GM03348 (cell line): ENCODE data around the gene HOXC11.

Experiments
- DNase-seq: peaks from one replicate; pipeline ENCODE4 v3.0.0; 2012; ENCODE audit warnings: low spot score

The HOXC11 gene

DNA sequence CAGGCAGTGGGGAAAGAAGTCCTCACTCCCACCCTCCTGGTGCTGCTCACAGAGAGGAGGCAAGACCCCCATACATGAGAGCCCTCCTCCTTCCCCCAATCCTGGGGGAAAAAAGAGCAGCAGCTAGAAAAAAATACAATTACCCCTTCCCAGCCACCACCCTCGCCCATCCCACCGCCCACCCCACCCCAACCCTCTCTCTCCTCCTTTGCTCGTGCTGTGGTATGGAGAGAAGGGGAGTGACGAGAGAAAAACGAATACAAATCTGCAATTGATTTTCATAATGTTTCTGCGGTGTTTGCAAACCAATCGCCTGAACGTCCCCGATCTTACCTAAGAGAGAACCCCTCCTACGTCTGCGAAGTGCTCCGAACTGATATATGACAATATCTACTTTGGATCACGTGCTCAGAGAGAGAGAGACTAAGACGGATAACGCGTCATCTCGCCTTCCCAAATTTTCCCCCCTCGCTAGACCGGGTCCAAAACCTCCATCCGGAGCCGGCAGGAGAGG is at the start of gene HOXC11:
Gene HOXC11 (plus strand): TSS at position 405 of the 514 bp plus-strand sequence. CDS start 116 bp downstream, outside the sequence.
- no peak for DNase-seq

GRCh38 chr12:53924521-53925405 is 48.2 kb upstream of the HOXC11 start:
- DNase-seq, result no peak

GRCh38 chr12:53927220-53928029 is 45.5 kb upstream of the HOXC11 start:
- DNase-seq, result no peak

- DNase-seq, result no peak
These were observed 44.7 kb upstream of the HOXC11 start for GRCh38 chr12:53928054-53928835.

DNA sequence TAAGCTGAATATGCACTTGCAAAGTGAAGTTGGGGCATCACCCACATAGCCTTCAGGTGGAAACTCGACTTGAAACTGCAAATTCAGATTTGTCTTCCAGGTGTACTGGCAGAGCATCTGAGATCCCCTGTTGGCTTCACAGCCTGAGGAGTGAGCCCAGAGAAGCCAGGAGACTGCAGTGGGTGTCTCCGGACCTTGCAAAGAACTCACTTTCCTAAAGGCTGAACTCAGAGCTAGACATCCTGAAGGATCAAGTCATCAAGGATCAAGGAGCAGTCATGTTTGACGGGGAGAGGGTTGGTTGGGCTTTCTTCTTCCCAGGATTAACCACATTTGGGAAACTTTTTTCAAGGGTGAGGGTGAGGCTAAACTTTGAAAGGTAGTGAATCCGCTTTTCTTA is 43.4 kb upstream of the HOXC11 start:
- no peak for DNase-seq

DNA sequence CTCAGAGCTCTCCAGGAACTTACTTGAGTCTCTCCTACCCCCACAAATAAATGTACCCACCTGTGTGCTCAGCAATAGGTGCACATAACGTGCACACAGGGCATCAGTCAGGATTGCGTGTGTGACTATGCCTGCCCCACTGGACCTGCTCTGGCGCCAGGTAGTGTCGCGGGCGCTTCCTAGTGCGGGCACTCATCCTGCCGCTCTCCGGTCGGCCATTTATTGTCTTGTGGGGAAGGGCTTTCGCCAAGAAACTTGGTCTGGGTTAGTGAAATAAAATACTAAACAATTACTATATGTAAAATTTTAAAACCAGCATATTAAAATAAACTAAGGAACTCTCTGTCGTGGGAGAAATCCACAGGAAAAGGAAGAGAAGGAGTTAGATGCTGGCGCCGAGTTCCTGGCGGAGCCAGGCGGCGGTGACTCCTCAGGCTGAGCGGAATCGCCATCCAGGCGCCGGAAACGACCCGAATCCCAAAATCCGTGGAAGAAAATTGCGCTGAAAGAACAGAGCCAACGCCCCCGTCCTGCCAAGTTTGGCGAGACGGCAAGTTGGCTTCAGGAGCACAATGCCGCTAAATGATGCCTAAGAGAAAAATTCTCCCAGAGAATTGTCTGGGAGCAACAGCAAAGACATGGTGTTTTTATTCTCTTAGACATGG is 42.2 kb upstream of the HOXC11 start:
- DNase-seq, result no peak

DNA sequence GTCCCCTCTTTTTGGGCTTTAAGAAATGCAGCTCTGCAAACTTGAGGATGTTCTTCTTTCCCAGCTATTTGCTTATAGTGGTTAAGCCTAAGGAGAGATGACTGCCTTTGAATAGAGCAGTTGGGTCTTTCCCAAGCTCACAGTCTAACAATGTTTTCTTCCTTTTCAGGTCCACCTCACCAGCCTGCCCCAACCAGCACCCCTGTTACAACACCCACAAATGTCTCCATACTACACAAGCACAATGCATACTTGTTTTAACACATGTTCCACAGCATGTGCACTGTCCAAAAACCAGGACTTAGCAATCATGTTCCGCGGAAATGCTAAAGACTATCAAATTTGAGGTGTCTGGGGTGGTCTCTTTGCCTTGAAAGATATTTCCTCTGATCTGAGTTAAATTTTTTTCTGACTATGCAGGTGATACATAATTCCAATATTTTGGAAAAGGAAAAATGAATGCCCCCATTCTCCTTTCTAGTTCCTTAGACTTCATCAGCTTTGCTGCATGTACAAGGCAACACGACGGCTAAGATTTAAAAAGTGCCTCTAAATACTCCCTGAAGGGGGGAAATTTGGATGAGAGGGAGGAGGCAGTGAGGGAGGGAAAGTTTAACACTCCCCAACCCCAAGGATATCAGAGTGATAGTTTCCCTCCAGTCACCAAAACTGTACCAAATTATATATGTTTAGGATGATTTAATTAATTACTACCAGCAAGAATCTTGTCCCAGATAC is 40.9 kb upstream of the HOXC11 start:
- no peak for DNase-seq

GRCh38 chr12:53932915-53933314 is 40.0 kb upstream of the HOXC11 start:
- DNase-seq, result no peak

DNA sequence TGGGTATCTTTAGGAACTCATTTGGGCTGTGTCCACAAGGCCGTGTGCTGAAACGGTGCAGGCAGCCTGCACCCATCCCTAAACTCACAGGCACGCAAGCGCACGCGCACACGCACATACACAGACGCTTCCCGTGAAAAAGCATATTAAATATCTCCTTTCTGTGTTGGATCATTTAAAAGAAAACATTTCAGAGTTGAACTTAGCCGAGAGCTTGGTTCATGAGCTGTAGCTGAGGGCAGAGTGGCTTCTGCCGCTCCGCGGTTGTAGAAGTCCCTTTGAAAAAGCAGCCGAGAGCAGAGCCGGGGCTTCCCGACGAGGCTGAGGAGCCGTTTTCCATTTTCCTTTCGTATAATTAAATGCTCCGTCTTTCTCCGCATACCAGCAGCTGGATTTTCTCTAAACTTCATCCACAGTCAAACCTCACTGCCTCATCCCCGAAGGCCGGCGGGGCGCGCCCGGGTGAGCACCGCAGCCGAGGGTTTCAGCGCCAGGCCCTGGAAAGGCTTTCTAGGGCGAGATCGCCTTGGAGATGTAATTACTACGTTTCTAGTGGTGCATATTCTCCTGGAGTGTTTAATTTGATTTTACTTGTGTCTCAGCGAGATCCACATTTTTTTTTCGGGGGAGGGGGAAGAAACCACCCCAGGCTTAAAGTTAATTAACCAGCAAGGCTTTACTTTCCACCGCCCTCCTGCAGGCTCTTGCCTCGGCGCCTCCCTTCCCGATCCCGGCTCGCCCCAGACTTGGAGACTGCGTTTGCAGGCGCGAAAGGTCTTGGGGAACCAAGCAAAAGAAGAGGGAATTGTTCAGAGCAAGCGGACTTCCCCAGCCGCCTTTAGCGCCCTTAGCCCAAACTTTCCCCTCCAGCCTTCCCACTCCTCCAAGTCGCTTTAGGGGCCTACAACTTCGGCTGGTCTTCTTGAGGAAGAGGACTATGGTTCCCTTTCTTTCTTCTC is 37.3 kb upstream of the HOXC11 start:
- no peak for DNase-seq

- no peak for DNase-seq
These were observed 35.8 kb upstream of the HOXC11 start for GRCh38 chr12:53937099-53937498.

GRCh38 chr12:53937596-53938325 is 35.2 kb upstream of the HOXC11 start:
- DNase-seq, result no peak

DNA sequence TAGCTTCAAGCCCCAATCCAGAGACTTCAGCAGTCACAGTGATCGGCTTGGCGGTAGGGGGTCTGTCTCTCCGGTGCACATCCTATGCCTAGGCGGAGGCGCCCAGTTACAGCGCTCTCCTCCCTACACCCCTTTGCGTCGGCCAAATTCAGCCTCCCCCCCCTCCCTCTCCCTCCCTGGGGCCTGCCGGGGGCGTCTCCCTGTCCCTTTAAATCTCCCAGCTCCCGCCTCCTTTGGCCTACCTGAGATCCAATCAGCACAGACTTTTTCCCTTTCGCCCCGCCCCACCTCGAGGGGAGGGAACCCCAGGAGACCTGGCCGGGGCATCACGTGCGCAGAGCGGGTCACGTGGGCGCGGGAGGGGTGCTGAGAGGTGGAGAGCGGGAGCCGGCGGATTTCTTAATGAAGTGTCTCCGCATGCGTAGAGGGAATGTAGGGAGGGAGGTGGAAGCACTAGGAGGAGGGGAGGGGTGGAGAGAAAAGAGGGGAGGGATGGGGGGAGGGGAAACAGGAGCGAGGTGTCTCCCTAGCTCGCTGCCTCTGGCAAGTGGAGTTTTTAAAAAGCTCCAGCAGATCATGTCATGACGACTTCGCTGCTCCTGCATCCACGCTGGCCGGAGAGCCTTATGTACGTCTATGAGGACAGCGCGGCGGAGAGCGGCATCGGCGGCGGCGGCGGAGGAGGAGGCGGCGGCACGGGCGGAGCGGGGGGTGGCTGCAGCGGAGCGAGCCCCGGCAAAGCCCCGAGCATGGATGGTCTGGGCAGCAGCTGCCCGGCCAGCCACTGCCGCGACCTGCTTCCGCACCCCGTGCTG is 34.4 kb upstream of the HOXC11 start, which contains the start of gene HOXC13:
Gene HOXC13 (plus strand): TSS at position 506 of the 815 bp plus-strand sequence. CDS start 76 bp downstream, at position 582.
- DNase-seq, result peak; percentile 71

DNA sequence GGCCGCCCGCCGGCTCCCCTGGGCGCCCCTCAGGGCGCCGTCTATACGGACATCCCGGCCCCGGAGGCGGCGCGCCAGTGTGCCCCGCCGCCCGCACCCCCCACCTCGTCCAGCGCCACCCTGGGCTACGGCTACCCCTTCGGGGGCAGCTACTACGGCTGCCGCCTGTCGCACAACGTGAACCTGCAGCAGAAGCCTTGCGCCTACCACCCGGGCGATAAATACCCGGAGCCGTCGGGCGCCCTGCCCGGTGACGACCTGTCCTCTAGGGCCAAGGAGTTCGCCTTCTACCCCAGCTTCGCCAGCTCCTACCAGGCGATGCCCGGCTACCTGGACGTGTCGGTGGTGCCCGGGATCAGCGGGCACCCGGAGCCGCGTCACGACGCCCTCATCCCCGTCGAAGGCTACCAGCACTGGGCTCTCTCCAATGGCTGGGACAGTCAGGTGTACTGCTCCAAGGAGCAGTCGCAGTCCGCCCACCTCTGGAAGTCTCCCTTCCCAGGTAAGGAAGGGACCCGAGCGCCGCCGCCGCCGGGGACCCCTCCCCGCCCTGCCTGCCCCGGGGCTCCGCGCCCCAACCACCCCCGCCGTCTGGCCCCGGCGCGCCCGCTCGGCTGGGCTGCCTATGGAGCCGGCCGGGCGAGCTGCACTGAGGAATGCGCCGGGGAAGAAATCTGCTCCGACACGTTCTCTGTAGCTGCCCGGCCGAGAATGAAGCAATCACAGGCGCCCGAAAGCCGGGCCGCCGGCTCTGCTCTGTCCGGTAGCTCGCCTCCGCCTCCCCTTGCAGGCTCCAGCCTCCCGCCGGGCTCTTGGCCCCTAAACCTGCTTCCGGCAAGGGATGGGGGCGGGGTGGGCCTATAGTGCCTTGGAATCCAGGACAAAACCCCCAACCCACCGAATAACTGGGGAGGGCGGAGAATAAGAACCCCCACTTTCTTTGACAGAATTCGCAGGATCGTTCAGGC is 33.5 kb upstream of the HOXC11 start:
- DNase-seq, result peak; percentile 81

GRCh38 chr12:53940443-53941014 is 32.4 kb upstream of the HOXC11 start:
- DNase-seq, result no peak

DNA sequence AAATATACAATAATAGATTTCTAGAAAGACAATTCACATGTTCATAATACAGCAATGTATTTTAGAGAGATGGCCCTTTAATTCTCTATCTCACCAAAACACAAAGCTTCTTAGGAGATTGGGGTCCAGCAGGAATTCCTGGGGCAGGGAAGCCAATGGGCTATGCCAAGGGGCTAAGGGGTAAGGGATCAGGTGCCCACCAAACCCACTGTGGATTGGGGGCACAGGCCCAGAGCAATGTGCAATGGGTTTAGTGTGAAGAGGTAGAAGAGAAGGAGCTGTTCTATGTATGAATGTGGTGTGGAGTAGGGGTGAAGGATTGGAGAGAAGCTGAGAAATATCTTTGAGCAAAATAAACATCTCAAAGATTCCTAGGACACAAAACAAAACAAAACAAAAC is 31.7 kb upstream of the HOXC11 start:
- no peak for DNase-seq

DNA sequence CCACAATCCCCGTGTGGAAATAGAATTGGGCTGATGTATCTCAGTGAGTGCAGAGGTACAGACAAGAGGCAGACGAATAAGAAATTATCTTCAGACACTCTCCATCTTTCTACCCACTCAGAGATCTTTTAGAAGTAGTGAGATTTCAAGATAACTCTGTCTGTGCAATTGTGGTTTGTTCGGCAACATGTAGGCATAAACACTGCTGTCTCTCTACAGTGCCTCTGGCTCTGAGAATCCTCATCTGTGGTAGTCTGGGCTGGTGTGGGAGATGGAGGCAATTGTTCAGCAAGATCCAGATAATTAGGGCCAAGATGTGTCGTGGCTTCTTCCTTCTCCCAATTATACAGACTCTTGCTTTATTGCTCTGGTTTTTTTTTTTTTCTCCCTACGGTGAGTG is 31.2 kb upstream of the HOXC11 start:
- DNase-seq, result no peak
